Left lung (tissue), 10 donors: ENCODE data around the gene RPTOR. TPM values are rescaled to one million over a fixed set of nuclear protein-coding genes. Genes with fewer than 3 reads are reported as not detected.

Experiments
- ATAC-seq: fragments of 200-7000 bp; cut with Tn5 transposase; one replicate; pipeline ENCODE4 v1.9.1; 2020; ENCODE audit warnings: moderate library complexity
- DNase-seq, 4 donors: peaks; one replicate each; pipeline ENCODE4 v3.0.0-alpha.2; 2013 to 2020
- H3K27ac ChIP-seq, 2 donors: fragments of 200-600 bp; sonication (generic) in 1 of 2; one replicate each; pipeline versions ENCODE4 v1.5.0 to v1.8.0; 2020 to 2021
- H3K27me3 ChIP-seq, 2 donors: fragments of 200-600 bp; sonication (generic) in 1 of 2; one replicate each; pipeline versions ENCODE4 v1.5.0 to v1.8.0; 2020 to 2021
- H3K36me3 ChIP-seq, 2 donors: fragments of 200-600 bp; sonication (generic) in 1 of 2; one replicate each; pipeline versions ENCODE4 v1.5.0 to v1.8.0; 2020 to 2021
- H3K4me1 ChIP-seq, 2 donors: fragments of 200-600 bp; one replicate each; pipeline ENCODE4 v1.8.0; 2021
- H3K4me3 ChIP-seq, 2 donors: fragments of 200-600 bp; sonication (generic) in 1 of 2; one replicate each; pipeline versions ENCODE4 v1.5.0 to v1.8.0; 2020 to 2021; ENCODE audit warnings: mild to moderate bottlenecking in 1 of 2
- H3K9me3 ChIP-seq, 2 donors: fragments of 200-600 bp; sonication (generic) in 1 of 2; one replicate each; pipeline versions ENCODE4 v1.5.0 to v1.8.0; 2020 to 2021
- CTCF ChIP-seq, 2 donors: fragments of 200-600 bp; sonication (generic) in 1 of 2; IDR thresholded peaks; one replicate each; pipeline versions ENCODE4 v1.5.0 to v1.8.0; 2021; ENCODE audit warnings: antibody characterized with exemption in 2 of 2
- intact Hi-C, 2 donors: fragments of 100-400 bp; cut with DNase I; formaldehyde crosslinking; loops; one replicate each; pipeline versions ENCODE4 v1.11.2 to v1.14.2; 2022
- polyA plus RNA-seq, 6 donors: library from polyadenylated mRNA; unstranded; fragments of 120-200 nt; gene quantifications; one replicate each; pipeline ENCODE4 v1.2.1, GENCODE V29; 2013; ENCODE audit not compliant: insufficient read length in 6 of 6
- total RNA-seq, 2 donors: library from RNA; stranded (reverse); fragmentation: NEBNext Ultra II Directional; extraction: Animal tissue kit (Norgen Biotek cat#: 25700); gene quantifications; one replicate each; pipeline ENCODE4 v1.2.1, GENCODE V29; 2021
- donor health status: DM: no; HTN: yes; CAD: no.
- donor health status: DM: no; HTN: no; CAD: no.

Gene RPTOR
- total and polyA plus RNA-seq, 8 donors: 14.2 to 39.2 (median 20.7) TPM

GRCh38 chr17:80510132-80510531 lies 34.5 kb upstream of the RPTOR start:
- no peak for TF ChIP-seq CTCF (IDR thresholded peaks at IDR 0.05)
- intact Hi-C loops: no loop called here
- ATAC-seq: no peak
- Histone ChIP-seq H3K36me3 (no peaks in the 10 kb centered on the region), H3K4me1 (no peaks in the 10 kb centered on the region), H3K4me3 (no peak overlapping the region), H3K9me3 (no peaks in the 10 kb centered on the region), H3K27me3 (peaks cover 0 to 45% of the 10 kb centered on the region in 2 donors), H3K27ac (no peak overlapping the region)
- no peak for DNase-seq

GRCh38 chr17:80510772-80511171 lies 33.9 kb upstream of the RPTOR start:
- Histone ChIP-seq H3K4me1 (no peaks in the 10 kb centered on the region), H3K36me3 (no peaks in the 10 kb centered on the region), H3K4me3 (no peak overlapping the region), H3K9me3 (no peaks in the 10 kb centered on the region), H3K27me3 (peaks cover 0 to 39% of the 10 kb centered on the region in 2 donors), H3K27ac (no peak overlapping the region)
- ATAC-seq: no peak
- DNase-seq: no peak
- TF ChIP-seq CTCF (IDR thresholded peaks at IDR 0.05): no peak
- intact Hi-C loops: no loop called here

GRCh38 chr17:80511222-80512180 lies 33.1 kb upstream of the RPTOR start:
- Histone ChIP-seq H3K4me3 (no peak overlapping the region), H3K27ac (no peak overlapping the region), H3K36me3 (no peaks in the 10 kb centered on the region), H3K9me3 (no peaks in the 10 kb centered on the region), H3K4me1 (no peaks in the 10 kb centered on the region), H3K27me3 (peaks cover 0 to 32% of the 10 kb centered on the region in 2 donors)
- intact Hi-C loops: no loop called here
- DNase-seq: no peak
- no peak for TF ChIP-seq CTCF (IDR thresholded peaks at IDR 0.05)
- ATAC-seq: no peak

GRCh38 chr17:80512233-80512632 lies 32.4 kb upstream of the RPTOR start:
- no peak overlapping the region for H3K4me3 ChIP-seq
- ATAC-seq: no peak
- TF ChIP-seq CTCF (IDR thresholded peaks at IDR 0.05): no peak
- intact Hi-C loops: no loop called here
- no peaks in the 10 kb centered on the region for H3K4me1 ChIP-seq
- no peak overlapping the region for H3K27ac ChIP-seq
- no peaks in the 10 kb centered on the region for H3K36me3 ChIP-seq
- no peaks in the 10 kb centered on the region for H3K9me3 ChIP-seq
- peaks cover 0 to 24% of the 10 kb centered on the region in 2 donors for H3K27me3 ChIP-seq
- DNase-seq: no peak

- DNase-seq (no peak), ATAC-seq (no peak)
- no peaks in the 10 kb centered on the region for H3K9me3 ChIP-seq
- intact Hi-C loops: no loop called here
- H3K4me1 ChIP-seq: no peaks in the 10 kb centered on the region
- no peak overlapping the region for H3K4me3 ChIP-seq
- H3K27me3 ChIP-seq: peaks cover 0 to 23% of the 10 kb centered on the region in 2 donors
- H3K36me3 ChIP-seq: no peaks in the 10 kb centered on the region
- H3K27ac ChIP-seq: no peak overlapping the region
- no peak for TF ChIP-seq CTCF (IDR thresholded peaks at IDR 0.05)
Observed at GRCh38 chr17:80513201-80513600, 31.4 kb upstream of the RPTOR start.
